ENCODE results near the gene DAB2. TPM values are rescaled to one million over a fixed set of nuclear protein-coding genes. Genes with fewer than 3 reads are reported as not detected.

The DAB2 gene
- polyA plus RNA-seq, 1 donor from 2014 or later = 0.63 TPM

DNA sequence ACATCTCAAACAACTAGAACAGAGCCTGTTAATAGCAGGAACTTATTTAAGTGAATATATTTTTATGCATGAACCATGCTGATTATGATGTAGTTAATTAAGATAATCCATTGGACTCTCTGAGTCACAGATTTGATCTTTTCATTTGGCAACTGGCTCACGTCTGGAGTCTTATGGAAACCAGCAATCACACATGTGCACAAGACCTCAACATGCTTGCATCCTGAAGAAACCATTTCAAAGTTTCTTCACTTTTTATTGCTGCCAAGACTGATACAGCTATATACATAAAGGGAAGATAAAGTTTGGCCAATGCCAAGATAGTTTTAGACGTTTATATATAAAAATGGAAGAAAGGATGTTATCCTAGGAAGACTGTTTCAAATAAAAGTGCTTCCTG lies 47.2 kb downstream of the DAB2 start:
- no peak overlapping the region for H3K9ac ChIP-seq (ENCODE audit: low read length)
- no peaks in the 10 kb centered on the region for H3K79me2 ChIP-seq (replicated peaks; ENCODE audit: insufficient read depth, low read length)
- H2AFZ ChIP-seq (ENCODE audit: low read depth, low read length) = no peak overlapping the region
- no peaks in the 10 kb centered on the region for H3K9me3 ChIP-seq (ENCODE audit: low read length)
- no peaks in the 10 kb centered on the region for H4K20me1 ChIP-seq (ENCODE audit: insufficient read depth)
- no peaks in the 10 kb centered on the region for H3K9me2 ChIP-seq (ENCODE audit: insufficient read depth, low read length)
- no peaks in the 10 kb centered on the region for H3K27me3 ChIP-seq (ENCODE audit: insufficient read depth, low read depth, low read length)
- no peak overlapping the region for H3K27ac ChIP-seq (ENCODE audit: low read length)
- H3K4me3 ChIP-seq (ENCODE audit: low read length) = no peak overlapping the region
- TF ChIP-seq, protein P1, sequence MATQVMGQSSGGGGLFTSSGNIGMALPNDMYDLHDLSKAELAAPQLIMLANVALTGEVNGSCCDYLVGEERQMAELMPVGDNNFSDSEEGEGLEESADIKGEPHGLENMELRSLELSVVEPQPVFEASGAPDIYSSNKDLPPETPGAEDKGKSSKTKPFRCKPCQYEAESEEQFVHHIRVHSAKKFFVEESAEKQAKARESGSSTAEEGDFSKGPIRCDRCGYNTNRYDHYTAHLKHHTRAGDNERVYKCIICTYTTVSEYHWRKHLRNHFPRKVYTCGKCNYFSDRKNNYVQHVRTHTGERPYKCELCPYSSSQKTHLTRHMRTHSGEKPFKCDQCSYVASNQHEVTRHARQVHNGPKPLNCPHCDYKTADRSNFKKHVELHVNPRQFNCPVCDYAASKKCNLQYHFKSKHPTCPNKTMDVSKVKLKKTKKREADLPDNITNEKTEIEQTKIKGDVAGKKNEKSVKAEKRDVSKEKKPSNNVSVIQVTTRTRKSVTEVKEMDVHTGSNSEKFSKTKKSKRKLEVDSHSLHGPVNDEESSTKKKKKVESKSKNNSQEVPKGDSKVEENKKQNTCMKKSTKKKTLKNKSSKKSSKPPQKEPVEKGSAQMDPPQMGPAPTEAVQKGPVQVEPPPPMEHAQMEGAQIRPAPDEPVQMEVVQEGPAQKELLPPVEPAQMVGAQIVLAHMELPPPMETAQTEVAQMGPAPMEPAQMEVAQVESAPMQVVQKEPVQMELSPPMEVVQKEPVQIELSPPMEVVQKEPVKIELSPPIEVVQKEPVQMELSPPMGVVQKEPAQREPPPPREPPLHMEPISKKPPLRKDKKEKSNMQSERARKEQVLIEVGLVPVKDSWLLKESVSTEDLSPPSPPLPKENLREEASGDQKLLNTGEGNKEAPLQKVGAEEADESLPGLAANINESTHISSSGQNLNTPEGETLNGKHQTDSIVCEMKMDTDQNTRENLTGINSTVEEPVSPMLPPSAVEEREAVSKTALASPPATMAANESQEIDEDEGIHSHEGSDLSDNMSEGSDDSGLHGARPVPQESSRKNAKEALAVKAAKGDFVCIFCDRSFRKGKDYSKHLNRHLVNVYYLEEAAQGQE (IDR thresholded peaks at IDR 0.05; ENCODE audit: borderline replicate concordance) = no peak
- TF ChIP-seq, protein P2, sequence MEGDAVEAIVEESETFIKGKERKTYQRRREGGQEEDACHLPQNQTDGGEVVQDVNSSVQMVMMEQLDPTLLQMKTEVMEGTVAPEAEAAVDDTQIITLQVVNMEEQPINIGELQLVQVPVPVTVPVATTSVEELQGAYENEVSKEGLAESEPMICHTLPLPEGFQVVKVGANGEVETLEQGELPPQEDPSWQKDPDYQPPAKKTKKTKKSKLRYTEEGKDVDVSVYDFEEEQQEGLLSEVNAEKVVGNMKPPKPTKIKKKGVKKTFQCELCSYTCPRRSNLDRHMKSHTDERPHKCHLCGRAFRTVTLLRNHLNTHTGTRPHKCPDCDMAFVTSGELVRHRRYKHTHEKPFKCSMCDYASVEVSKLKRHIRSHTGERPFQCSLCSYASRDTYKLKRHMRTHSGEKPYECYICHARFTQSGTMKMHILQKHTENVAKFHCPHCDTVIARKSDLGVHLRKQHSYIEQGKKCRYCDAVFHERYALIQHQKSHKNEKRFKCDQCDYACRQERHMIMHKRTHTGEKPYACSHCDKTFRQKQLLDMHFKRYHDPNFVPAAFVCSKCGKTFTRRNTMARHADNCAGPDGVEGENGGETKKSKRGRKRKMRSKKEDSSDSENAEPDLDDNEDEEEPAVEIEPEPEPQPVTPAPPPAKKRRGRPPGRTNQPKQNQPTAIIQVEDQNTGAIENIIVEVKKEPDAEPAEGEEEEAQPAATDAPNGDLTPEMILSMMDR (IDR thresholded peaks at IDR 0.05; ENCODE audit: poor library complexity, severe bottlenecking) = no peak
- no peak for TF ChIP-seq RAD21 (conservative IDR thresholded peaks at IDR 0.05)
- no peak for TF ChIP-seq SMC3 (conservative IDR thresholded peaks at IDR 0.05; ENCODE audit: poor library complexity)
- no peak for TF ChIP-seq TAF1 (IDR thresholded peaks at IDR 0.05; ENCODE audit: low read depth)
- no peak for TF ChIP-seq POLR2AphosphoS5 (IDR thresholded peaks at IDR 0.05)
- TF ChIP-seq EP300 (conservative IDR thresholded peaks at IDR 0.05; ENCODE audit: poor library complexity, severe bottlenecking) = no peak
- no peak for TF ChIP-seq MXI1 (conservative IDR thresholded peaks at IDR 0.05; ENCODE audit: poor library complexity, severe bottlenecking)
- TF ChIP-seq EZH2 (IDR thresholded peaks at IDR 0.05; ENCODE audit: borderline replicate concordance, insufficient read depth, low read length, poor library complexity, severe bottlenecking) = no peak
- no peaks in the 10 kb centered on the region for H3K36me3 ChIP-seq (ENCODE audit: insufficient read depth, low read length)
- H3F3A ChIP-seq (ENCODE audit: insufficient read depth, low read length, poor library complexity, severe bottlenecking) = no peaks in the 10 kb centered on the region
- no peak overlapping the region for H3K4me2 ChIP-seq (ENCODE audit: low read length)

DNA sequence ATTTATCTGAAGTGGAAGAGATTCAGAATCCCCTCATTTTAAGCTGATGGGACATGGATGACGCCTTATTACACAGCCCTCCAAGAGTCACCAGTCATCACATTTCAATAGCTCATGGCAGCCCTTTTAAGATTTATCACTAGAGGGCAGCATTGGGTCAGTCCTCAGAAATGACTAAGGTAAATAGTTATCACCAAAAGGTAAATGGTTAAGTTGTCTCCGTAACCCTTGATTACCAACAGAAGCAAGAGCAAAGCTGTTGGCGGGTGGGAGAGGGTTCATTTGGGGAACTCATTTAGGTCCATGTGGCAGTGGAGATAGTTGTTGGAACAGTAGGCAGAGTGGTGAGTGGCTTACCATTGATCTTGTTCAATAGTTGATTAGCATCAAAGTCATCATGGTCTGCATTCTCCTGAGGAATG lies 48.5 kb downstream of the DAB2 start:
- H2AFZ ChIP-seq (ENCODE audit: low read depth, low read length) = no peak overlapping the region
- H3K9me2 ChIP-seq (ENCODE audit: insufficient read depth, low read length) = no peaks in the 10 kb centered on the region
- no peaks in the 10 kb centered on the region for H3K79me2 ChIP-seq (replicated peaks; ENCODE audit: insufficient read depth, low read length)
- TF ChIP-seq RAD21 (conservative IDR thresholded peaks at IDR 0.05) (peak; percentile 85), SMC3 (conservative IDR thresholded peaks at IDR 0.05; ENCODE audit: poor library complexity) (peak; percentile 84), MXI1 (conservative IDR thresholded peaks at IDR 0.05; ENCODE audit: poor library complexity, severe bottlenecking) (no peak), TAF1 (IDR thresholded peaks at IDR 0.05; ENCODE audit: low read depth) (no peak), EZH2 (IDR thresholded peaks at IDR 0.05; ENCODE audit: borderline replicate concordance, insufficient read depth, low read length, poor library complexity, severe bottlenecking) (no peak), POLR2AphosphoS5 (IDR thresholded peaks at IDR 0.05) (no peak), EP300 (conservative IDR thresholded peaks at IDR 0.05; ENCODE audit: poor library complexity, severe bottlenecking) (no peak)
- TF ChIP-seq, protein P1 (IDR thresholded peaks at IDR 0.05; ENCODE audit: borderline replicate concordance) = no peak
- TF ChIP-seq, protein P2 (IDR thresholded peaks at IDR 0.05; ENCODE audit: poor library complexity, severe bottlenecking) = peak; percentile 85
- no peaks in the 10 kb centered on the region for H4K20me1 ChIP-seq (ENCODE audit: insufficient read depth)
- H3K9ac ChIP-seq (ENCODE audit: low read length) = no peak overlapping the region
- H3K27me3 ChIP-seq (ENCODE audit: insufficient read depth, low read depth, low read length) = no peaks in the 10 kb centered on the region
- no peaks in the 10 kb centered on the region for H3F3A ChIP-seq (ENCODE audit: insufficient read depth, low read length, poor library complexity, severe bottlenecking)
- H3K4me2 ChIP-seq (ENCODE audit: low read length) = no peak overlapping the region
- no peak overlapping the region for H3K27ac ChIP-seq (ENCODE audit: low read length)
- H3K4me3 ChIP-seq (ENCODE audit: low read length) = no peak overlapping the region
- no peaks in the 10 kb centered on the region for H3K36me3 ChIP-seq (ENCODE audit: insufficient read depth, low read length)
- H3K9me3 ChIP-seq (ENCODE audit: low read length) = no peaks in the 10 kb centered on the region
